DMS79 treated with DMSO at 0.1 percent for 48 hours (cell line): ENCODE measurements around the gene CT45A7.
"Not testable (repeated sequence)": the region's sequence is repeated elsewhere in the genome, so short reads cannot be mapped to it uniquely, and the experiment has no call there.

ENCODE experiments used
- DNase-seq: peaks from one replicate; lab custom pipeline; 2025; lab: John Stamatoyannopoulos, UW

The CT45A7 gene

GRCh38 chrX:135837180-135837579, at the start of gene CT45A7:
Gene CT45A7, minus strand, starts transcription at chrX:135837280. Its CDS starts 3,747 bp downstream, at chrX:135833533.
- DNase-seq: not testable (repeated sequence)

- DNase-seq: not testable (repeated sequence)
Observed at GRCh38 chrX:135882741-135883140, 45.7 kb upstream of the CT45A7 start.

GRCh38 chrX:135871712-135872111, 34.6 kb upstream of the CT45A7 start, which contains the start of gene CT45A9:
Gene CT45A9, minus strand, starts transcription at chrX:135871812. Its CDS starts 3,751 bp downstream, at chrX:135868061.
- not testable (repeated sequence) for DNase-seq

GRCh38 chrX:135854438-135854837, 17.4 kb upstream of the CT45A7 start, which contains the start of gene CT45A8:
Gene CT45A8, minus strand, starts transcription at chrX:135854538. Its CDS starts 3,755 bp downstream, at chrX:135850783.
- DNase-seq: not testable (repeated sequence)

GRCh38 chrX:135819912-135820311, 17.2 kb downstream of the CT45A7 start, which contains the start of gene CT45A2:
Gene CT45A2, minus strand, starts transcription at chrX:135820012. Its CDS starts 3,747 bp downstream, at chrX:135816265.
- not testable (repeated sequence) for DNase-seq

GRCh38 chrX:135802687-135803086, 34.4 kb downstream of the CT45A7 start, which contains the start of gene CT45A6:
Gene CT45A6, minus strand, starts transcription at chrX:135802787. Its CDS starts 3,794 bp downstream, at chrX:135798993.
- DNase-seq: not testable (repeated sequence)

- not testable (repeated sequence) for DNase-seq
Observed at GRCh38 chrX:135785403-135785802, 51.7 kb downstream of the CT45A7 start, which contains the start of gene CT45A5. Gene CT45A5, minus strand, starts transcription at chrX:135785503. Its CDS starts 3,774 bp downstream, at chrX:135781729.
